ENCODE measurements around the gene DNAH11. TPM values are rescaled to one million over a fixed set of nuclear protein-coding genes. Genes with fewer than 3 reads are reported as not detected.

The DNAH11 gene
- total RNA-seq, 1 experiment from 2014 or later: 0.15 TPM

GRCh38 chr7:21920936-21921335, 378.1 kb downstream of the DNAH11 start:
- ATAC-seq (no peak), DNase-seq (ENCODE audit: low read depth, low spot score) (no peak)
- in situ Hi-C loops (cut with HindIII; ENCODE audit: low pct_unique_long_range_greater_than_20kb, low sequenced_read_pairs) (no loop called here), intact Hi-C loops (cut with micrococcal nuclease; ENCODE audit: unreplicated experiment) (no loop called here)
- no peaks in the 10 kb centered on the region for H3K27me3 ChIP-seq (ENCODE audit: control insufficient read depth, insufficient read depth, low read length)
- H3K4me1 ChIP-seq (ENCODE audit: control insufficient read depth, insufficient read depth, low read length): peaks cover 13% of the 10 kb centered on the region; the same call in 1 of the 2 replicates
- H3K4me3 ChIP-seq (ENCODE audit: low read depth in 2 of 2, low read length in 2 of 2): no peak overlapping the region
- ChIA-PET CTCF (no interaction called here), POLR2A (no interaction called here)
- no peak for TF ChIP-seq POLR2AphosphoS5 (IDR thresholded peaks at IDR 0.05; ENCODE audit: low read depth, low read length)
- TF ChIP-seq, protein P1, sequence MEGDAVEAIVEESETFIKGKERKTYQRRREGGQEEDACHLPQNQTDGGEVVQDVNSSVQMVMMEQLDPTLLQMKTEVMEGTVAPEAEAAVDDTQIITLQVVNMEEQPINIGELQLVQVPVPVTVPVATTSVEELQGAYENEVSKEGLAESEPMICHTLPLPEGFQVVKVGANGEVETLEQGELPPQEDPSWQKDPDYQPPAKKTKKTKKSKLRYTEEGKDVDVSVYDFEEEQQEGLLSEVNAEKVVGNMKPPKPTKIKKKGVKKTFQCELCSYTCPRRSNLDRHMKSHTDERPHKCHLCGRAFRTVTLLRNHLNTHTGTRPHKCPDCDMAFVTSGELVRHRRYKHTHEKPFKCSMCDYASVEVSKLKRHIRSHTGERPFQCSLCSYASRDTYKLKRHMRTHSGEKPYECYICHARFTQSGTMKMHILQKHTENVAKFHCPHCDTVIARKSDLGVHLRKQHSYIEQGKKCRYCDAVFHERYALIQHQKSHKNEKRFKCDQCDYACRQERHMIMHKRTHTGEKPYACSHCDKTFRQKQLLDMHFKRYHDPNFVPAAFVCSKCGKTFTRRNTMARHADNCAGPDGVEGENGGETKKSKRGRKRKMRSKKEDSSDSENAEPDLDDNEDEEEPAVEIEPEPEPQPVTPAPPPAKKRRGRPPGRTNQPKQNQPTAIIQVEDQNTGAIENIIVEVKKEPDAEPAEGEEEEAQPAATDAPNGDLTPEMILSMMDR (IDR thresholded peaks at IDR 0.05): no peak
- TF ChIP-seq SIN3A (IDR thresholded peaks at IDR 0.05; ENCODE audit: borderline replicate concordance, insufficient read depth, low read depth, low read length): no peak
- TF ChIP-seq REST (IDR thresholded peaks at IDR 0.05; ENCODE audit: insufficient read depth in 1 of 2, low read depth in 2 of 2, low read length in 1 of 2): no peak
- TF ChIP-seq TCF7L2 (IDR thresholded peaks at IDR 0.05; ENCODE audit: low read depth, low read length): no peak
- no TSS peak for BruUV-seq (replicated peaks)
- H3K36me3 ChIP-seq (ENCODE audit: control insufficient read depth, insufficient read depth, low read length): no peaks in the 10 kb centered on the region
- H3K27ac ChIP-seq (ENCODE audit: low read length): no peak overlapping the region
- no peaks in the 10 kb centered on the region for H3K9me3 ChIP-seq (ENCODE audit: control insufficient read depth, insufficient read depth, low read depth, low read length)

- peaks cover 13% of the 10 kb centered on the region; the same call in 1 of the 2 replicates for H3K4me1 ChIP-seq (ENCODE audit: control insufficient read depth, insufficient read depth, low read length)
- in situ Hi-C loops (cut with HindIII; ENCODE audit: low pct_unique_long_range_greater_than_20kb, low sequenced_read_pairs): no loop called here
- ChIA-PET CTCF (no interaction called here), POLR2A (no interaction called here)
- no peaks in the 10 kb centered on the region for H3K9me3 ChIP-seq (ENCODE audit: control insufficient read depth, insufficient read depth, low read depth, low read length)
- no peaks in the 10 kb centered on the region for H3K36me3 ChIP-seq (ENCODE audit: control insufficient read depth, insufficient read depth, low read length)
- intact Hi-C loops (cut with micrococcal nuclease; ENCODE audit: unreplicated experiment): no loop called here
- H3K4me3 ChIP-seq (ENCODE audit: low read depth in 2 of 2, low read length in 2 of 2): no peak overlapping the region
- ATAC-seq (no peak), DNase-seq (ENCODE audit: low read depth, low spot score) (no peak)
- no peak for TF ChIP-seq REST (IDR thresholded peaks at IDR 0.05; ENCODE audit: insufficient read depth in 1 of 2, low read depth in 2 of 2, low read length in 1 of 2)
- no peak for TF ChIP-seq TCF7L2 (IDR thresholded peaks at IDR 0.05; ENCODE audit: low read depth, low read length)
- TF ChIP-seq, protein P1 (IDR thresholded peaks at IDR 0.05): no peak
- no peak for TF ChIP-seq SIN3A (IDR thresholded peaks at IDR 0.05; ENCODE audit: borderline replicate concordance, insufficient read depth, low read depth, low read length)
- no peak for TF ChIP-seq POLR2AphosphoS5 (IDR thresholded peaks at IDR 0.05; ENCODE audit: low read depth, low read length)
- BruUV-seq (replicated peaks): no TSS peak
- H3K27ac ChIP-seq (ENCODE audit: low read length): no peak overlapping the region
- no peaks in the 10 kb centered on the region for H3K27me3 ChIP-seq (ENCODE audit: control insufficient read depth, insufficient read depth, low read length)
Observed at GRCh38 chr7:21922605-21923004, 379.8 kb downstream of the DNAH11 start.

Measured in Panc1 (cell line).